Parathyroid adenoma (tissue), 2 donors: Measurements from ENCODE around the gene LCN15.
A peak's percentile ranks its signal among the peaks of the same experiment; 100 is the strongest.

Experiments used
- H2AFZ ChIP-seq: fragments of 300-600 bp; sonication (generic); one replicate; pipeline ENCODE4 v1.7.0; 2017; ENCODE audit warnings: antibody characterized with exemption, mild to moderate bottlenecking
- H3K27ac ChIP-seq: fragments of 300-600 bp; sonication (generic); one replicate; pipeline ENCODE4 v1.7.0; 2017
- H3K27me3 ChIP-seq: fragments of 300-600 bp; sonication (generic); one replicate; pipeline ENCODE4 v1.7.0; 2017; ENCODE audit warnings: low read length; ENCODE audit not compliant: control insufficient read depth, insufficient read depth
- H3K36me3 ChIP-seq: fragments of 300-600 bp; sonication (generic); one replicate; pipeline ENCODE4 v1.7.0; 2017; ENCODE audit warnings: low read length; ENCODE audit not compliant: control insufficient read depth, insufficient read depth
- H3K4me1 ChIP-seq: fragments of 300-600 bp; sonication (generic); one replicate; pipeline ENCODE4 v1.7.0; 2017; ENCODE audit warnings: control low read depth
- H3K4me2 ChIP-seq: fragments of 300-600 bp; sonication (generic); one replicate; pipeline ENCODE4 v1.7.0; 2017; ENCODE audit warnings: low read length
- H3K4me3 ChIP-seq: fragments of 300-600 bp; sonication (generic); one replicate; pipeline ENCODE4 v1.7.0; 2017; ENCODE audit warnings: low read depth, low read length
- H3K79me2 ChIP-seq: fragments of 300-600 bp; sonication (generic); one replicate; pipeline ENCODE4 v1.7.0; 2017; ENCODE audit warnings: control low read depth
- H3K9ac ChIP-seq: fragments of 300-600 bp; sonication (generic); one replicate; pipeline ENCODE4 v1.7.0; 2017; ENCODE audit warnings: mild to moderate bottlenecking
- H3K9me3 ChIP-seq: fragments of 300-600 bp; sonication (generic); one replicate; pipeline ENCODE4 v1.7.0; 2017; ENCODE audit warnings: low read length; ENCODE audit not compliant: control insufficient read depth
- CTCF ChIP-seq: fragments of 300-600 bp; sonication (generic); IDR thresholded peaks from one replicate; pipeline ENCODE4 v1.7.0; 2017; ENCODE audit warnings: antibody characterized with exemption, mild to moderate bottlenecking
- donor health status: primary hyperparathyroidism.

LCN15 gene

GRCh38 chr9:136726118-136726517 is 38.2 kb downstream of the LCN15 start:
- H3K36me3 ChIP-seq: no peaks in the 10 kb centered on the region
- H3K4me1 ChIP-seq: peaks cover 2% of the 10 kb centered on the region
- no peaks in the 10 kb centered on the region for H3K27me3 ChIP-seq
- no peak overlapping the region for H3K9ac ChIP-seq
- no peak for TF ChIP-seq CTCF
- no peaks in the 10 kb centered on the region for H3K9me3 ChIP-seq
- peaks cover 2% of the 10 kb centered on the region for H3K79me2 ChIP-seq
- peak overlapping the region; percentile 98 for H3K4me2 ChIP-seq
- H2AFZ ChIP-seq: no peak overlapping the region
- peak overlapping the region; percentile 93 for H3K4me3 ChIP-seq
- H3K27ac ChIP-seq: no peak overlapping the region

GRCh38 chr9:136725612-136726011 is 38.7 kb downstream of the LCN15 start:
- H2AFZ ChIP-seq: no peak overlapping the region
- H3K4me3 ChIP-seq: peak overlapping the region; percentile 11
- H3K9me3 ChIP-seq: no peaks in the 10 kb centered on the region
- no peaks in the 10 kb centered on the region for H3K27me3 ChIP-seq
- H3K27ac ChIP-seq: no peak overlapping the region
- peak overlapping the region; percentile 22 for H3K4me2 ChIP-seq
- H3K9ac ChIP-seq: no peak overlapping the region
- peaks cover 2% of the 10 kb centered on the region for H3K79me2 ChIP-seq
- peaks cover 2% of the 10 kb centered on the region for H3K4me1 ChIP-seq
- H3K36me3 ChIP-seq: no peaks in the 10 kb centered on the region
- no peak for TF ChIP-seq CTCF

- H3K79me2 ChIP-seq: peaks cover 2% of the 10 kb centered on the region
- H2AFZ ChIP-seq: no peak overlapping the region
- no peaks in the 10 kb centered on the region for H3K27me3 ChIP-seq
- H3K4me3 ChIP-seq: no peak overlapping the region
- H3K4me1 ChIP-seq: peaks cover 2% of the 10 kb centered on the region
- no peaks in the 10 kb centered on the region for H3K36me3 ChIP-seq
- TF ChIP-seq CTCF: no peak
- no peak overlapping the region for H3K4me2 ChIP-seq
- H3K27ac ChIP-seq: no peak overlapping the region
- H3K9me3 ChIP-seq: no peaks in the 10 kb centered on the region
- no peak overlapping the region for H3K9ac ChIP-seq
These were observed 39.5 kb downstream of the LCN15 start for GRCh38 chr9:136724772-136725171.

DNA sequence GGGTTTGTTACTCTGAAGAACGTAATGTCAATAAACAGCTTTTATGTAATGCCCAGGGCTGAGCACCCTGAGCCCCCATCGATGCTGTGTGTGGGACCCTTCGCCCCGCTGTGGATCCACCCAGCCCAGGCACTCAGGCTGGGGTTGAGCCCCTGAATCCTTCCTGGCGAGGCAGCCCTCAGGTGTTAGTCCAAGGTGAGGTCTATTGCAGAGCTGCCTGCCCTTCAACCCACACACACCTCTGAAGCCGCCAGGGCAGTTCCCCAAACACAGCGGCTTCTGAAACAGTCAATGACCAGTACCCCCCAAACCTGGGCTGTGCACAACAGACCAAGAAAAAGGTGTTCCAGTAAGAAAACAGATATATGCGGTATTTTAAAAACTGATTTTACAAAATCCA is 40.3 kb downstream of the LCN15 start:
- Histone ChIP-seq H3K79me2 (peaks cover 2% of the 10 kb centered on the region), H3K4me3 (no peak overlapping the region), H3K4me1 (peaks cover 2% of the 10 kb centered on the region), H3K27ac (no peak overlapping the region), H3K4me2 (no peak overlapping the region), H2AFZ (no peak overlapping the region), H3K36me3 (no peaks in the 10 kb centered on the region), H3K9me3 (no peaks in the 10 kb centered on the region), H3K9ac (no peak overlapping the region), H3K27me3 (no peaks in the 10 kb centered on the region)
- TF ChIP-seq CTCF: no peak

DNA sequence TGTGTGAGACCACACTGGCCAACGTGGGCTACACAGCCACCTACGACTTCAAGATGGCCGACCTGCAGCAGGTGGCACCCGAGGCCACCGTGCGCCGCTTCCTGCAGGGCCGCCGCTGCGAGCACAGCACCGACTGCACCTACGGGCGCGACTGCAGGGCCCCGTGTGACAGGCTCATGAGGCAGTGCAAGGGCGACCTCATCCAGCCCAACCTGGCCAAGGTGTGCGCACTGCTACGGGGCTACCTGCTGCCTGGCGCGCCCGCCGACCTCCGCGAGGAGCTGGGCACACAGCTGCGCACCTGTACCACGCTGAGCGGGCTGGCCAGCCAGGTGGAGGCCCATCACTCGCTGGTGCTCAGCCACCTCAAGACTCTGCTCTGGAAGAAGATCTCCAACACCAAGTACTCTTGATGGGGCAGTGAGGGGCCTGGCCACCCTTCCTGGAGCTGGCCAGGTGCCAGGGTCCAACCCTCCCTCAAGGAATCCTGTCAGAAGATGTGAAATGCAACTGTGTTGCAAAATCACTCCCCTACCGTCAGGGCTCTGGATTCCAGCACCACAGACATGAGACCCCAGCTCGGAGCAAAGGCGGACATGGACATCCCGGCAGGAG is 40.8 kb downstream of the LCN15 start:
- H3K27ac ChIP-seq: no peak overlapping the region
- peaks cover 2% of the 10 kb centered on the region for H3K79me2 ChIP-seq
- no peaks in the 10 kb centered on the region for H3K27me3 ChIP-seq
- no peak for TF ChIP-seq CTCF
- H3K4me1 ChIP-seq: peaks cover 2% of the 10 kb centered on the region
- no peak overlapping the region for H3K4me2 ChIP-seq
- no peaks in the 10 kb centered on the region for H3K36me3 ChIP-seq
- H3K9me3 ChIP-seq: no peaks in the 10 kb centered on the region
- H3K9ac ChIP-seq: no peak overlapping the region
- H3K4me3 ChIP-seq: no peak overlapping the region
- no peak overlapping the region for H2AFZ ChIP-seq
